ENCODE data around the gene RAPGEF2. TPM values are rescaled to one million over a fixed set of nuclear protein-coding genes. Genes with fewer than 3 reads are reported as not detected.

Gene RAPGEF2
- total and polyA plus RNA-seq, 10 of the 15 experiments (the other 5 are each of a cell fraction or from before 2014, with no cell fraction given) = 0.31 to 24.0 (median 2.9) TPM

GRCh38 chr4:159401791-159402380, 299.0 kb downstream of the RAPGEF2 start:
- Histone ChIP-seq H3K9ac (ENCODE audit: control insufficient read depth, insufficient read depth, low read length) (no peak overlapping the region), H3K79me2 (ENCODE audit: control insufficient read depth, insufficient read depth, low read length) (no peaks in the 10 kb centered on the region), H3K27me3 (replicated peaks in 1 of 2; ENCODE audit: control insufficient read depth in 2 of 2, insufficient read depth in 2 of 2, low read length in 1 of 2) (peaks cover 0 to 2% of the 10 kb centered on the region in 2 experiments; a peak in 2 of 4 replicates), H3K27ac (ENCODE audit: control insufficient read depth, insufficient read depth) (no peak overlapping the region), H2AFZ (ENCODE audit: control insufficient read depth, low read depth, low read length) (no peak overlapping the region), H3K9me3 (replicated peaks; ENCODE audit: control insufficient read depth, insufficient read depth, low read length) (no peaks in the 10 kb centered on the region), H3K4me3 (no peak overlapping the region), H3K36me3 (ENCODE audit: control insufficient read depth in 2 of 2, insufficient read depth in 2 of 2, low read length in 1 of 2) (no peaks in the 10 kb centered on the region), H3K4me2 (ENCODE audit: control insufficient read depth, insufficient read depth) (no peak overlapping the region), H3K4me1 (ENCODE audit: control insufficient read depth, insufficient read depth, low read length) (no peaks in the 10 kb centered on the region), H4K20me1 (ENCODE audit: control insufficient read depth, insufficient read depth) (no peaks in the 10 kb centered on the region)
- no peak for FAIRE-seq
- ChIA-PET SMC1A (ENCODE audit: uncharacterized antibody, unreplicated experiment) (no interaction called here), POLR2A (interaction anchor here (0.6 kb wide), 1 partner anchor 14 kb away, joined by 3 read pairs; no protein-coding TSS in a partner anchor), RAD21 (ENCODE audit: unreplicated experiment) (no interaction called here), CTCF (no interaction called here)
- in situ Hi-C loops (cut with MboI) = no loop called here
- BruUV-seq (replicated peaks) = no TSS peak
- DNase-seq (ENCODE audit: low read depth, low spot score) = no peak
- WGBS (ENCODE audit: insufficient coverage, insufficient replicate concordance, low lambda C conversion rate, missing lambda C conversion rate) = 27% methylated on average over 6 of the region's 6 CpGs
- intact Hi-C loops (cut with micrococcal nuclease; ENCODE audit: unreplicated experiment) = no loop called here
- ATAC-seq = no peak
- TF ChIP-seq HDAC2 (IDR thresholded peaks at IDR 0.05) (no peak), IKZF2 (IDR thresholded peaks at IDR 0.05) (no peak), RFX5 (IDR thresholded peaks at IDR 0.05; ENCODE audit: low read depth, low read length) (no peak), SREBF2 (IDR thresholded peaks at IDR 0.05; ENCODE audit: low read length) (no peak), MTA2 (IDR thresholded peaks at IDR 0.05; ENCODE audit: low read depth) (no peak), CTCF (IDR thresholded peaks at IDR 0.05 in 2 of 3, conservative IDR thresholded peaks at IDR 0.05 in 1 of 3; ENCODE audit: control insufficient read depth in 2 of 3, extremely low read depth in 1 of 3, insufficient read depth in 1 of 3, low read depth in 3 of 3, low read length in 3 of 3) (no peak), BCL3 (IDR thresholded peaks at IDR 0.05; ENCODE audit: borderline replicate concordance, insufficient read depth, low read depth, low read length, poor library complexity, severe bottlenecking) (no peak), SIX5 (IDR thresholded peaks at IDR 0.05; ENCODE audit: low read depth, low read length, severe bottlenecking) (no peak), ZNF592 (IDR thresholded peaks at IDR 0.05) (no peak), CREB1 (IDR thresholded peaks at IDR 0.05; ENCODE audit: low read depth) (no peak), MYC (IDR thresholded peaks at IDR 0.05; ENCODE audit: insufficient read depth, insufficient read length, insufficient replicate concordance, low read length, severe bottlenecking) (no peak), POU2F2 (IDR thresholded peaks at IDR 0.05; ENCODE audit: borderline replicate concordance, low read depth, low read length) (no peak), BCLAF1 (IDR thresholded peaks at IDR 0.05) (no peak), SUZ12 (IDR thresholded peaks at IDR 0.05; ENCODE audit: unreplicated experiment) (no peak)
